GM12878 (cell line): ENCODE data around the gene DES. TPM values are rescaled to one million over a fixed set of nuclear protein-coding genes. Genes with fewer than 3 reads are reported as not detected.
A peak's percentile ranks its signal among the peaks of the same experiment; 100 is the strongest.

Experiments used
- ATAC-seq: fragments of 200-7000 bp; cut with Tn5 transposase; 3 replicates; pipeline ENCODE4 v1.9.1; 2020; ENCODE audit warnings: mild to moderate bottlenecking, moderate library complexity
- BruUV-seq: library from RNA; stranded (reverse); fragments of 400-500 nt; replicated peaks from 2 replicates; lab custom pipeline; 2021; lab: Mats Ljungman, UMichigan
- CTCF ChIA-PET: fragments of 300-600 bp; sonication (Branson Sonifier 250); formaldehyde crosslinking; extraction: SDS; loops from one replicate; lab custom pipeline; 2021; ENCODE audit warnings: inconsistent platforms; lab: Yijun Ruan, JAX
- POLR2A ChIA-PET: fragments of 350-600 bp; formaldehyde crosslinking; extraction: SDS; loops from one replicate; lab custom pipeline; 2021; ENCODE audit warnings: inconsistent platforms; lab: Charles Lee
- RAD21 ChIA-PET: fragments of 300-600 bp; sonication (Branson Sonifier 250); formaldehyde crosslinking; loops from one replicate; lab custom pipeline; 2023; ENCODE audit warnings: antibody characterized with exemption; ENCODE audit not compliant: unreplicated experiment; lab: Charles Lee
- SMC1A ChIA-PET: fragments of 300-600 bp; sonication (Branson Sonifier 250); formaldehyde crosslinking; loops from one replicate; lab custom pipeline; 2023; ENCODE audit not compliant: unreplicated experiment, uncharacterized antibody; lab: Charles Lee
- DNase-seq: peaks from one replicate; pipeline ENCODE4 v3.0.0-alpha.2; 2011; ENCODE audit warnings: low read depth, low spot score
- FAIRE-seq: peaks from 3 replicates; lab custom pipeline; 2011; peaks lifted over from hg19 to GRCh38; lab: Jason Lieb, UNC
- H2AFZ ChIP-seq: 2 replicates; pipeline ENCODE4 v1.6.0; 2011; ENCODE audit warnings: low read depth, low read length, control low read depth; ENCODE audit not compliant: control insufficient read depth
- H3K27ac ChIP-seq: 2 replicates; pipeline ENCODE4 v1.5.1; 2011; ENCODE audit warnings: control low read depth; ENCODE audit not compliant: control insufficient read depth, insufficient read depth
- H3K27me3 ChIP-seq, 2 experiments: replicated peaks in 1 of 2; 2 replicates each; pipeline versions ENCODE4 v1.6.0 to v1.6.1; 2011; ENCODE audit warnings: low read length in 1 of 2; ENCODE audit not compliant: control insufficient read depth in 2 of 2, insufficient read depth in 2 of 2
- H3K36me3 ChIP-seq, 2 experiments: 2 replicates each; pipeline ENCODE4 v1.5.1; 2011; ENCODE audit warnings: low read length in 1 of 2; ENCODE audit not compliant: control insufficient read depth in 2 of 2, insufficient read depth in 2 of 2
- H3K4me1 ChIP-seq: 2 replicates; pipeline ENCODE4 v1.6.1; 2011; ENCODE audit warnings: mild to moderate bottlenecking, low read length, moderate library complexity, mixed read lengths; ENCODE audit not compliant: control insufficient read depth, insufficient read depth
- H3K4me2 ChIP-seq: 2 replicates; pipeline ENCODE4 v1.6.0; 2011; ENCODE audit warnings: control low read depth; ENCODE audit not compliant: control insufficient read depth, insufficient read depth
- H3K4me3 ChIP-seq: fragments of 200-600 bp; sonication (generic); 2 replicates; pipeline ENCODE4 v1.5.1; 2016
- H3K79me2 ChIP-seq: 2 replicates; pipeline ENCODE4 v1.6.0; 2011; ENCODE audit warnings: low read length; ENCODE audit not compliant: control insufficient read depth, insufficient read depth
- H3K9ac ChIP-seq: 2 replicates; pipeline ENCODE4 v1.8.0; 2011; ENCODE audit warnings: low read length, control low read depth, mixed read lengths; ENCODE audit not compliant: control insufficient read depth, insufficient read depth
- H3K9me3 ChIP-seq: replicated peaks from 3 replicates; pipeline ENCODE4 v1.5.1; 2011; ENCODE audit warnings: mild to moderate bottlenecking, low read length; ENCODE audit not compliant: control insufficient read depth, insufficient read depth
- H4K20me1 ChIP-seq: 2 replicates; pipeline ENCODE4 v1.6.0; 2011; ENCODE audit not compliant: control insufficient read depth, insufficient read depth
- CEBPZ ChIP-seq: fragments of 150-350 bp; IDR thresholded peaks from 2 replicates; pipeline ENCODE4 v1.6.1; 2016; ENCODE audit warnings: low read depth, low read length
- E2F4 ChIP-seq: IDR thresholded peaks from 2 replicates; pipeline ENCODE4 v1.6.1; 2012; ENCODE audit warnings: low read depth, low read length, improper control_type of control experiment
- EED ChIP-seq: sonication (generic); IDR thresholded peaks from 2 replicates; pipeline ENCODE4 v1.6.1; 2016; ENCODE audit warnings: antibody characterized with exemption, low read depth
- FOXM1 ChIP-seq: IDR thresholded peaks from 2 replicates; pipeline ENCODE4 v1.6.1; 2012; ENCODE audit warnings: low read depth, mild to moderate bottlenecking, inconsistent platforms, low read length, moderate library complexity
- NRF1 ChIP-seq: conservative IDR thresholded peaks from 2 replicates; pipeline ENCODE4 v1.6.1; 2011; ENCODE audit warnings: mild to moderate bottlenecking, low read depth, low read length, improper control_type of control experiment
- RCOR1 ChIP-seq: conservative IDR thresholded peaks from 2 replicates; pipeline ENCODE4 v1.6.1; 2012; ENCODE audit warnings: low read depth, low read length, improper control_type of control experiment
- REST ChIP-seq: IDR thresholded peaks from 2 replicates; pipeline ENCODE4 v1.6.1; 2012; ENCODE audit warnings: mild to moderate bottlenecking, low read depth, low read length
- SIN3A ChIP-seq: IDR thresholded peaks from 2 replicates; pipeline ENCODE4 v1.6.1; 2012; ENCODE audit warnings: low read depth, low read length, improper control_type of control experiment
- SKIL ChIP-seq: fragments of 450-650 bp; IDR thresholded peaks from 2 replicates; pipeline ENCODE4 v1.6.1; 2017; ENCODE audit warnings: mild to moderate bottlenecking, low read depth, inconsistent platforms; ENCODE audit not compliant: poor library complexity, severe bottlenecking
- STAT1 ChIP-seq: fragments of 450-650 bp; conservative IDR thresholded peaks from 2 replicates; pipeline ENCODE4 v1.6.1; 2014; ENCODE audit warnings: antibody characterized with exemption, mild to moderate bottlenecking
- ZNF622 ChIP-seq: fragments of 450-650 bp; IDR thresholded peaks from 2 replicates; pipeline ENCODE4 v1.6.1; 2017; ENCODE audit warnings: mild to moderate bottlenecking, inconsistent platforms
- WGBS: methylation state at CpG from one replicate; pipeline ENCODE4 v1.1.6; 2016; ENCODE audit warnings: low lambda C conversion rate; ENCODE audit not compliant: insufficient replicate concordance, insufficient coverage; ENCODE audit errors: missing lambda C conversion rate; 5-methylcytosine and 5-hydroxymethylcytosine counted together
- in situ Hi-C: fragments of 300-500 bp; cut with MboI; formaldehyde crosslinking; loops from 9 replicates; pipeline ENCODE4 v1.14.3; 2018; ENCODE audit warnings: mixed read lengths
- intact Hi-C: fragments of 100-400 bp; cut with micrococcal nuclease; formaldehyde crosslinking; loops from one replicate; pipeline ENCODE4 v1.14.2; 2022; ENCODE audit not compliant: unreplicated experiment
- polyA plus RNA-seq, 11 experiments: library from polyadenylated mRNA; depleted of rRNA in 4 of 11; unstranded in 6 of 11; stranded (reverse) in 5 of 11; fragments of >200 nt; fragmentation: Nextera tagmentation in 4 of 11; fragmentation: Illumina TruSeq in 1 of 11; extraction: Ambion mirVana in 4 of 11; extraction: Trizol in 1 of 11; gene quantifications; 1 replicate in 1 of 11; 2 replicates in 10 of 11; pipeline versions ENCODE4 v1.2.1 to v1.2.3, GENCODE V29; 2011 to 2016; ENCODE audit warnings: inconsistent platforms in 2 of 11, missing spikeins in 2 of 11, low read depth in 1 of 11
- total RNA-seq, 4 experiments: library from RNA; depleted of rRNA in 3 of 4; stranded (reverse); fragments of >200 nt in 3 of 4; fragmentation: Illumina TruSeq in 1 of 4; extraction: Trizol in 1 of 4; gene quantifications; 2 replicates each; pipeline versions ENCODE4 v1.2.1 to v1.2.3, GENCODE V29; 2013 to 2021

DES gene
- total and polyA plus RNA-seq, 10 of the 15 experiments (the other 5 are each of a cell fraction or from before 2014, with no cell fraction given), result 0.80 TPM; not detected in 9

- TF ChIP-seq CEBPZ (no peak), NRF1 (no peak)
Measured at GRCh38 chr2:219448099-219448775, 30.1 kb downstream of the DES start (continued).

GRCh38 chr2:219448776-219449341 is 30.7 kb downstream of the DES start:
- intact Hi-C loops, result no loop called here
- Histone ChIP-seq H3K36me3 (no peaks in the 10 kb centered on the region), H3K79me2 (no peaks in the 10 kb centered on the region), H3K9ac (no peak overlapping the region), H3K27me3 (peaks cover 6 to 12% of the 10 kb centered on the region in 2 experiments; a peak in 3 of 4 replicates), H3K27ac (no peak overlapping the region), H3K4me1 (no peaks in the 10 kb centered on the region), H3K4me3 (no peak overlapping the region), H3K9me3 (no peaks in the 10 kb centered on the region), H4K20me1 (no peaks in the 10 kb centered on the region), H2AFZ (no peak overlapping the region), H3K4me2 (no peak overlapping the region)
- ChIA-PET SMC1A (no interaction called here), CTCF (interaction anchor here (1.0 kb wide), 1 partner anchor 10 kb away, joined by 3 read pairs; no protein-coding TSS in a partner anchor), POLR2A (no interaction called here), RAD21 (no interaction called here)
- no peak for DNase-seq
- peak; percentile 17; the same call in 1 of the 3 replicates for ATAC-seq
- no TSS peak for BruUV-seq
- in situ Hi-C loops, result no loop called here
- no peak for FAIRE-seq
- WGBS, result 6% methylated on average over 49 of the region's 51 CpGs
- no peak for TF ChIP-seq SIN3A
- no peak for TF ChIP-seq E2F4
- TF ChIP-seq RCOR1, result no peak
- TF ChIP-seq FOXM1, result no peak
- TF ChIP-seq REST, result no peak
- TF ChIP-seq SKIL, result no peak
- TF ChIP-seq EED, result no peak
- TF ChIP-seq STAT1, result no peak
- no peak for TF ChIP-seq ZNF622
